HG02623 (cell line): ENCODE results near the gene CHRNA4.

Experiments used
- ATAC-seq: cut with Tn5 transposase; IDR thresholded peaks from one replicate; pipeline ENCODE4 v1.9.1; 2021; ENCODE audit warnings: moderate library complexity; ENCODE audit not compliant: unreplicated experiment

The CHRNA4 gene

GRCh38 chr20:63364801-63365585 lies 3.8 kb upstream of the CHRNA4 start:
- ATAC-seq = no peak

GRCh38 chr20:63363981-63364561 lies 2.9 kb upstream of the CHRNA4 start:
- no peak for ATAC-seq

GRCh38 chr20:63363013-63363957 lies 2.1 kb upstream of the CHRNA4 start:
- ATAC-seq = no peak

- no peak for ATAC-seq
Measured at GRCh38 chr20:63362436-63363009, 1.4 kb upstream of the CHRNA4 start.

GRCh38 chr20:63361519-63362435 lies 628 bp upstream of the CHRNA4 start:
- no peak for ATAC-seq

- no peak for ATAC-seq
Measured at GRCh38 chr20:63359937-63360849, 956 bp downstream of the CHRNA4 start.

GRCh38 chr20:63359164-63359934 lies 1.8 kb downstream of the CHRNA4 start:
- ATAC-seq = no peak

GRCh38 chr20:63357921-63358905 lies 2.9 kb downstream of the CHRNA4 start:
- ATAC-seq = no peak

GRCh38 chr20:63356931-63357879 lies 3.9 kb downstream of the CHRNA4 start:
- ATAC-seq = no peak

- ATAC-seq = no peak
Measured at GRCh38 chr20:63356511-63356910, 4.6 kb downstream of the CHRNA4 start.

- ATAC-seq = no peak
Measured at GRCh38 chr20:63355781-63356295, 5.3 kb downstream of the CHRNA4 start.

GRCh38 chr20:63354636-63355350 lies 6.4 kb downstream of the CHRNA4 start:
- ATAC-seq = no peak

- no peak for ATAC-seq
Measured at GRCh38 chr20:63352811-63353221, 8.3 kb downstream of the CHRNA4 start.

GRCh38 chr20:63351811-63352591 lies 9.1 kb downstream of the CHRNA4 start:
- no peak for ATAC-seq
